Colonic mucosa (tissue), 4 donors: Measurements from ENCODE around the gene DHCR24. TPM values are rescaled to one million over a fixed set of nuclear protein-coding genes. Genes with fewer than 3 reads are reported as not detected.
"Not testable (repeated sequence)": the region's sequence is repeated elsewhere in the genome, so short reads cannot be mapped to it uniquely, and the experiment has no call there.

Experiments used
- DNase-seq: peaks from one replicate; pipeline ENCODE4 v3.0.0-alpha.2; 2020
- H3K27ac ChIP-seq: fragments of 200-600 bp; one replicate; pipeline ENCODE4 v1.8.0; 2021
- H3K27me3 ChIP-seq: fragments of 200-600 bp; one replicate; pipeline ENCODE4 v1.8.0; 2021
- H3K36me3 ChIP-seq: fragments of 200-600 bp; one replicate; pipeline ENCODE4 v1.8.0; 2021
- H3K4me1 ChIP-seq: fragments of 200-600 bp; one replicate; pipeline ENCODE4 v1.8.0; 2021; ENCODE audit warnings: mild to moderate bottlenecking
- H3K4me3 ChIP-seq: fragments of 200-600 bp; one replicate; pipeline ENCODE4 v1.8.0; 2021
- H3K9ac ChIP-seq, 2 donors: one replicate each; pipeline ENCODE4 v1.7.0; 2013; ENCODE audit warnings: control low read depth in 2 of 2, low read depth in 2 of 2, low read length in 2 of 2
- H3K9me3 ChIP-seq: fragments of 200-600 bp; one replicate; pipeline ENCODE4 v1.8.0; 2021
- intact Hi-C: fragments of 100-400 bp; cut with DNase I; formaldehyde crosslinking; loops from one replicate; pipeline ENCODE4 v1.14.1; 2022
- total RNA-seq, 2 donors: library from RNA; stranded (reverse); fragmentation: NEBNext Ultra II Directional in 1 of 2; extraction: Animal tissue kit (Norgen Biotek cat#: 25700) in 1 of 2; gene quantifications; one replicate each; pipeline ENCODE4 v1.2.1, GENCODE V29; 2021
- TF ChIP-seq, protein P1 (sequence below): fragments of 200-600 bp; IDR thresholded peaks from one replicate; pipeline ENCODE4 v1.8.0; 2022; ENCODE audit warnings: antibody characterized with exemption, mild to moderate bottlenecking
- donor health status: healthy.
- donor health status: DM: no; HTN: no; CAD: no.
- donor health status: DM: no; HTN: no; CAD: no.

The DHCR24 gene
- total RNA-seq, 2 donors from 2014 or later: 254 to 310 TPM

DNA sequence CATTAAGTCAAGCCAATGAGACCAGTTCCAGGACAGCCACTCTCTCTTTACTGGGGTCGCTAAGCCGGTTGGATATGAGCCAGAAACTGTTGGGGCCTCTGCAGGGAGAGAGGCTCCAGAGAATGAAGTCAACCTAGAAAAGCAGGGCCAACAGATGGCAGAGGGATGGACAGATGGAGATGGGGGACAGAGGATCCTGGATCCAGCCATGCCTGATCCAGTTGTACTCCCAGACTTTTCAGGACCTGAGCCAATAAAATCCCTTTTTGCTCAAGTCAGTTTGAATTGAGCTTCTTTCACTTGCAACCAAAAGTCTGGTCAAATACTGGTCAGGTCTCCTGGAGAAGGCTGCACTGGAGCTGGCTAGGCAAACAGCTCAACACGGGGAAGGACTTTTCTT lies 2.2 kb downstream of the DHCR24 start:
- H3K27me3 ChIP-seq: no peaks in the 10 kb centered on the region
- H3K9me3 ChIP-seq: no peaks in the 10 kb centered on the region
- no peak overlapping the region for H3K9ac ChIP-seq
- no peak for DNase-seq
- no peak overlapping the region for H3K4me3 ChIP-seq
- H3K36me3 ChIP-seq: no peaks in the 10 kb centered on the region
- intact Hi-C loops: no loop called here
- TF ChIP-seq, protein P1, sequence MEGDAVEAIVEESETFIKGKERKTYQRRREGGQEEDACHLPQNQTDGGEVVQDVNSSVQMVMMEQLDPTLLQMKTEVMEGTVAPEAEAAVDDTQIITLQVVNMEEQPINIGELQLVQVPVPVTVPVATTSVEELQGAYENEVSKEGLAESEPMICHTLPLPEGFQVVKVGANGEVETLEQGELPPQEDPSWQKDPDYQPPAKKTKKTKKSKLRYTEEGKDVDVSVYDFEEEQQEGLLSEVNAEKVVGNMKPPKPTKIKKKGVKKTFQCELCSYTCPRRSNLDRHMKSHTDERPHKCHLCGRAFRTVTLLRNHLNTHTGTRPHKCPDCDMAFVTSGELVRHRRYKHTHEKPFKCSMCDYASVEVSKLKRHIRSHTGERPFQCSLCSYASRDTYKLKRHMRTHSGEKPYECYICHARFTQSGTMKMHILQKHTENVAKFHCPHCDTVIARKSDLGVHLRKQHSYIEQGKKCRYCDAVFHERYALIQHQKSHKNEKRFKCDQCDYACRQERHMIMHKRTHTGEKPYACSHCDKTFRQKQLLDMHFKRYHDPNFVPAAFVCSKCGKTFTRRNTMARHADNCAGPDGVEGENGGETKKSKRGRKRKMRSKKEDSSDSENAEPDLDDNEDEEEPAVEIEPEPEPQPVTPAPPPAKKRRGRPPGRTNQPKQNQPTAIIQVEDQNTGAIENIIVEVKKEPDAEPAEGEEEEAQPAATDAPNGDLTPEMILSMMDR: no peak
- H3K27ac ChIP-seq: no peak overlapping the region
- H3K4me1 ChIP-seq: peaks cover 5% of the 10 kb centered on the region

DNA sequence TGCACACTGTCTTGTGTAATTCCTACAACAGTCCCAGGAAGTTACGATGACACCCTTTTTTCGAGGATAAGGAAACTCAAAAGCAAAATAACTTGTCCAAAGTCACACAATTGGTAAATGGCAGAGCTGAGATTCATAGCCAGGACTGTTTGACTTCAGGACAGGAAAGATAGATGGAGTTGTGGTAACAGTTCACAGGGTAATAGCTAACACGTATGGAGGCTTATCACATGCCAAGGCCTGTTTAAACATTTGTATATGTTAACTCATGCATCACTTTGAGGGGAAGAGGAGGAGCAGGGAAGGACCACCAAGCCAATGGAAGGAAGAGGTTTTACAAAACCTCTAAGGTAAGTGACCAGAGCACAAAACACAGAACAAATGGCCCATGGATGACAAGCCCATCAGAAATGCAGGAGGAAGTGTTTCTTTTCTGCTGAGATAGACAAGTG lies 2.8 kb downstream of the DHCR24 start:
- intact Hi-C loops: no loop called here
- Histone ChIP-seq H3K4me1 (peaks cover 5% of the 10 kb centered on the region), H3K9ac (no peak overlapping the region), H3K27me3 (no peaks in the 10 kb centered on the region), H3K9me3 (no peaks in the 10 kb centered on the region), H3K4me3 (no peak overlapping the region), H3K36me3 (no peaks in the 10 kb centered on the region), H3K27ac (no peak overlapping the region)
- DNase-seq: no peak
- TF ChIP-seq, protein P1: no peak

DNA sequence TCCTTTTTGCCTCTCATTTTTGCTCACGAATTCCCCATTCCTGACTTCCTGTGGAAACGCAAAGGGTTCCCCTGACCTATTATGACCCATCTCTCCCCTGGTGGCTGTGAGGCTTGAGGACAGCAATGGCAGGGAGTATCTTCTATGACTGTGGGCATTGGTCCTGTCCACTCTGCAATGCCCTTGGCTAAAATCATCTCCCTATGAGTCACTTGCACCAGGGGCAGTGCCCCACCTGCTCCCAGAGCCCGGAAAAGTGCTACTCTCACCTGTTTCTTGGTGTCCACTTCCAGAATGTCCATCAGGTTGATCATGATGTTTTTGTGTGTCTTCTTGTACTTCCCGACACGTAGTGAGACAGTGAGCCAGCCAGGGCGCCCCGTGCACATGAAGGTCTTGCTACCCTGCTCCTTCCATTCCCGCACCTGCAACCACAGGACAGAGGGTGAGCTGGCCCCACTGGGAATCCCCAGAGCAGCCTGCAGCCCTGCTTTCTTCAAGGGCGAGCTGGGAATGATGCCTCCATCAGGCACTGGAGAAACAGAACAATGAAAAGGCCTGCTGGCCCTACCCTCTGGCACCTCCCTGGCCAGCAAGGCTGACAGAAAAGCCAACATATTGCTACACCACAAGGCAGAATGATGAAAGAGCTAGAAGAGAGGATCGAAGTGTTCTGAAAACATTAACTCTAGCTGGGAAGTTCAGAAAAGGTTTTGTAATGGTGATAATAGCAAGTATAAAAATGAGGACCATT lies 3.5 kb downstream of the DHCR24 start:
- no peak overlapping the region for H3K27ac ChIP-seq
- DNase-seq: no peak
- no peak overlapping the region for H3K9ac ChIP-seq
- H3K4me1 ChIP-seq: peaks cover 5% of the 10 kb centered on the region
- TF ChIP-seq, protein P1: no peak
- intact Hi-C loops: no loop called here
- no peaks in the 10 kb centered on the region for H3K9me3 ChIP-seq
- no peaks in the 10 kb centered on the region for H3K27me3 ChIP-seq
- no peak overlapping the region for H3K4me3 ChIP-seq
- no peaks in the 10 kb centered on the region for H3K36me3 ChIP-seq

DNA sequence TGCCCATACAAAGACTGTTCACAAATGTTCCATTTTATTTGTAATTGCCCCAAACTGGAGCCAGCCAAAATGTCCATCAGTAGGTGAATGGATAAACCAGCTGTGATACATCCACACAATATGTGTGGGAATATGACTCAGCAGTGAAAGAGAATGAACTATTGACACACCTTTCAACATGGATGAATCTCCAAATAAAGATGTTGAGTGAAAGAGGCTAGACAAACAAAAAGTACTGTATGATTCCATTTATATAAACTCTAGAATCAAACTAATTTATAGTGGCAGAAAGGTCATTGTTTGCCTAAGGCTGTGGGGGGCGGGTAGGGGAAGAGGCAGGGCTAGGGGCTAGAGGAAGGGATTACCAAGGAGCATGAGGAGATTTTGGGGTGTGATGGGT lies 4.5 kb downstream of the DHCR24 start:
- peaks cover 5% of the 10 kb centered on the region for H3K4me1 ChIP-seq

DNA sequence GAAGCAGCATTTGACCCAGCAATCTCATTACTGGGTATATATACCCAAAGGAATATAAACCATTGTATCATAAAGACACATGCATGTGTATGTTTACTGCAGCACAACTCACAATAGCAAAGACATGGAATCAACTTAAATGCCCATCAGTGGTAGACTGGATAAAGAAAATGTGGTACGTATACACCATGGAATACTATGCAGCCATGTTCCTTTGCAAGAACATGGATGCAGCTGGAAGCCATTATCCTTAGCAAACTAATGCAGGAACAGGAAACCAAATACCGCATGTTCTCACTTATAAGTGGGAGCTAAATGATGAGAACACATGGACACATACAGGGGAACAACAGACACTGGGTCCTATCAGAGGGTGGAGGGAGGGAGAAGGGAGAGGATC lies 5.4 kb downstream of the DHCR24 start:
- H3K27ac ChIP-seq, H3K4me1 ChIP-seq, H3K27me3 ChIP-seq, DNase-seq, intact Hi-C loops, H3K9me3 ChIP-seq, H3K36me3 ChIP-seq, H3K9ac ChIP-seq, H3K4me3 ChIP-seq: not testable (repeated sequence)

More for the DNA sequence above, 4.5 kb downstream of the DHCR24 start:
- intact Hi-C loops: no loop called here
- Histone ChIP-seq H3K9me3 (no peaks in the 10 kb centered on the region), H3K27ac (no peak overlapping the region), H3K4me3 (no peak overlapping the region), H3K36me3 (no peaks in the 10 kb centered on the region), H3K9ac (no peak overlapping the region), H3K27me3 (no peaks in the 10 kb centered on the region)
- TF ChIP-seq, protein P1: no peak
- DNase-seq: no peak

DNA sequence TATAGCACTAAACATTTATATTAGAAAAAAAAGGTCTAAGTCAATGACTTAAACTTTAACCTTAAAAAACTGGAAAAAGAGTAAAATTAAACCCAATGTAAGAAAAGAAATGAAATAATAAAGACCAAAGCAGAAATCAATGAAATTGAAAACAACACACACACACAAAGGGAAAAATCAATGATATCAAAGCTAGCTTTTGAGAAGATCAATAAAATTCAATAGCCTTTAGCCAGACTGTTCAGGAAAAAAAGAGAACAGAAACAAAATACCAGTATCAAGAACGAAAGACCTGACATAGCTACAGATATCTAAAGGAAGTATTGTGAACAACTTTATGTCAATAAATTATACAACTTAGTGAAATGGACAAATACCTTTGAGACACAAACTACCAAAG lies 7.1 kb downstream of the DHCR24 start:
- Histone ChIP-seq H3K27ac (no peak overlapping the region), H3K36me3 (no peaks in the 10 kb centered on the region), H3K27me3 (no peaks in the 10 kb centered on the region), H3K4me3 (no peak overlapping the region), H3K9me3 (no peaks in the 10 kb centered on the region), H3K4me1 (no peaks in the 10 kb centered on the region), H3K9ac (no peak overlapping the region)
- TF ChIP-seq, protein P1: no peak
- intact Hi-C loops: no loop called here
- DNase-seq: no peak
